Midbrain (tissue), 1 donor: ENCODE measurements around the gene SCARB2.
A peak's percentile ranks its signal among the peaks of the same experiment; 100 is the strongest.

Source experiments
- DNase-seq: peaks from one replicate; lab custom pipeline; 2025; lab: John Stamatoyannopoulos, UW

Gene SCARB2

DNA sequence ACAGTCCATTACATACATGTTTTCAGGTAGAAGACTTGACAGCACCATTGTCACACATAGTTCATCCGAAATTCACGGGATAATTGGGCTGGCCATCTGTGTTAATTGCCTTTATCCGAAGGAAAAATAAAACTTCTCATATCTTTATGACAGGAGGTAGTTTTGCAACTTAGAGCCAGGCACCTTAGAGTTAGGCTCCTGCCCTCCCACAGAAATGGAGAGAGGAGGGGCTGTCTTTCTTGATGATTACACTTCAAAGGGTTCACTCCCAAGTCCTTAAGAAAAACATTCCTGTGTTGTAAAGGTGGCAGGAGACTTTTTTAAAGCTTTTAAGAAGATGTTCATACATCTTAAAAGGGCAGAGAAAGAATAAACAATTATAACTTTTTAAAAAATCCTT, 10.5 kb upstream of the SCARB2 start:
- DNase-seq, result no peak

DNA sequence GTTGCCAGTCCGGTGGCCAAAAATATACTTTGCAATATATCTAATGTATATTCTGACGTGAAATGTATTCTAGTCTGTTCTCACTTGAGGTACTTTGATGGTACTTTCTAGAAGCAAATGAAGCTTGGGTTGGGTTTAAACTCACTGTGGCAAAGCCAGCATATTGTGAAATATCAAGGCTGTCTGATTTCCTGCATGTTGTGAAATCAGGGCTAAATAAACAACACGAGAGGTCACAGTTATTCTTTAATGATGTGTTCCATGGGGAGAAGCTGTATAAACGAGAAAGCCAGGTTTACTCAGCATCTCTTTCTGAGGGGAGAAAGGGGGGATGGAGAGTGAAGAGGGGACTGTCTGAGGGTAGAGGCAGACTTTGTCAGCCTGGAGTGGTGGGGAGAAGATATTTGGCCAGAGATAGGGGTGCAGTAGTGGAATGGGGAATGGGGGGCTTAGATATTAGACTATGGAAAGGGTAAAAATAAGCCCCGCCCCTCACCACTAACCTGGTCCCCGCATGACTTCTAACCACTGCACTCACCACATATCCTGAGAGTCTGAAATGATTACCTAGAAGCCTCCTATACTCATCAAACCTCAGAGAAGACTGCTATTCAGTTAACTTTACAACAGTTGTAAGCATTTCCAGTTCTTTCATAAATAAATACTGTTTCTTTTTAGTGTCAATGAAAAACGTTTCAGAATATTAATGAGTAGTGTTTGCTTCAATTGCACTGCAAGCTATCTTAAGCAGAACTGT, 5.9 kb upstream of the SCARB2 start:
- DNase-seq, result no peak

DNA sequence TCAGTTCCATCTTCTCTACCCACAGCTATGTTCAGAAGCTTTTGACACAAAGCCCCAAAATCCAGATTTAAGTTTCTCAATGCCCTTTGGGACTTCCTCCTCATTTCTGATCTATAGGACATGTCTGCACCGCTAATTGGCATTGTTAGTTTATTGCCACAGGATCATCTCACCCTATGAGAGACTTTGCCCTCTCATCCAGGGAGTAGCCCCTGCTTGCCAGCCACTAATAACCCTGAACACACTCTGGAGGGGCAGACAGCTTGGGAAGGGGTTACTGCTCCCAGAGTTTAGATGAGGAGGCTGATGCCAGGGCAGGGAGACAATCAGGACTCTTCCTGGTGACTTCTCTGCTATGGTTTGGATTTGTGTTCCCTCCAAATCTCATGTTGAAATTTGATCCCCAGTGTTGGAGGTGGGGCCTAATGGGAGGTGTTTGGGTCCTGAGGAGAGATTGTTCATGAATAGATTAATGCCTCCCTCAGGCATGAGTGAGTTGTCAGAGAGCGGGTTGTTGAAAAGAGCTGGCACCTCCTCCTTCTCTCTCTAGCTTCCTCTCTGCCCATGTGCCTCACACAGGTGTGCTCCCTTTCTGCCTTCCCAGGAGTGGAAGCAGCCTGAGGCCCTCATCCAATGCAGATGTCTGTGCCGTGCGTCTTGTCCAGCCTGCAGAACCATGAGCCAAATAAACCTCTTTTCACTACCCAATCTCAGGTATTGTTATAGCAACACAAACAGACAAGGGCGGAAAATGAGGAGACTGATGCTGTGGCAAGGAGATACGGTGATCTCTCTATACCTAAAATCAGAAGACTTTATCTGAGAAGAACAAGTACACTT, 3.6 kb upstream of the SCARB2 start:
- no peak for DNase-seq

DNA sequence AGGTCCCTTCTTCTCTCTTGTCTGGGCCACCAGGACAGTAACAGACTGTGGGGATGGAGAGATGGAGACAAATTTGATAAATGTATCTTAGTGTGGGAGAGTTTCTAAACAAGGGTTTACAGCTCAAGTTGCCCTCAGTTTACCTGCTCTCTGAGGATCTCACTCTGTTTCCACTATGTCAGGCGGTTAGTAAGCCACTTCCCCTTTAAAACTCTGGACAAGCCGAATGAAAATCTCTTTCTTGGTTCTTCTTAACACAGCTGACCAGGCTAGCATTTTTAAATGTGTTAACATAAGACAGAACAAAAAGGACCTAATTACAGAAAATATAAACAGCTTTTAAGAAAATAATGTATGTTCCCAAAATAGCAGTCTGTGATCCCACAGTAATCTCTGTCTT, 2.9 kb upstream of the SCARB2 start:
- DNase-seq, result no peak

DNA sequence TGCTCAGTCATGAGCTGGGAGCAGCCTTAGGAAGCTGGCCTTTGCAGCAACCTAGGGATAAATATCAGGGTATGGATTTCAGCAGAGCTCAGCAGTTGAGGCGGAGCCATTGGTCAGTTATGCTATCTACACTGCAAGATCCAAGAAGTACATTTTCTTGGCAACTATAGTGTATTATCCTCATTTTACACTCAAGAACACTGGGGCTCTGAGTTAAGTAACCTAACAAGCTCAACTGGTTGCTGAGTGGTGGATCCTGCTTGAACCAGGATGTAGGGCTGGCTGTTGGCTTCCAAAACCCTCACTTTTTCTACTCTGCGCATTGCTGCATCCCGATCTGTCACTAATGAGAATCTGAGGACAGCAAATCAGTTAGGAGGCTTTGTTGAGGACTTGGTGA, 1.5 kb upstream of the SCARB2 start:
- DNase-seq, result no peak

DNA sequence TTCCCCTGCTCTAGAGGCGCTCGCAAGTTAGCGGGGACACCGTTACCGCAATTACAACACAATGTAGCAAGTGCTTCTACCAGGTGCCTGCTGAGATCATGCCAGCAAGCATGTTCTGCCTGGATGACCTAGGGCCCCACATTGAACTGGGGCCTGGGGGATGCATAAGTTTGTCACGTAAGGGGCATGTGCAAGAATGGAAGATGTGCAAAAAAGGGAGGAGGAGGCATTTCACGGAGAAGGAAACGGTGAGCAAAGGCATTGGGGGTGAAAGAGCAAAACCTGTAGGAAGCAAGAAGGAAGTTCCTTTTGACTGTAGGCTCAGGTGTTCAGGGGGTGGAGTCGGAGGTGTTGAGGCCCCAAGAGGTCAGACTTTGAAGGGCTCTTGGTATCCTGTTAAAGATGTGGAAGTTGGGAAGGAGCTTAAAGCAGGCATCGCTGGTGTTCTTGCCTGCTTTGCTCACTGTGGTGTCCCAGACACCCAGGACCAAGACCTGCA, 602 bp upstream of the SCARB2 start:
- DNase-seq, result no peak

DNA sequence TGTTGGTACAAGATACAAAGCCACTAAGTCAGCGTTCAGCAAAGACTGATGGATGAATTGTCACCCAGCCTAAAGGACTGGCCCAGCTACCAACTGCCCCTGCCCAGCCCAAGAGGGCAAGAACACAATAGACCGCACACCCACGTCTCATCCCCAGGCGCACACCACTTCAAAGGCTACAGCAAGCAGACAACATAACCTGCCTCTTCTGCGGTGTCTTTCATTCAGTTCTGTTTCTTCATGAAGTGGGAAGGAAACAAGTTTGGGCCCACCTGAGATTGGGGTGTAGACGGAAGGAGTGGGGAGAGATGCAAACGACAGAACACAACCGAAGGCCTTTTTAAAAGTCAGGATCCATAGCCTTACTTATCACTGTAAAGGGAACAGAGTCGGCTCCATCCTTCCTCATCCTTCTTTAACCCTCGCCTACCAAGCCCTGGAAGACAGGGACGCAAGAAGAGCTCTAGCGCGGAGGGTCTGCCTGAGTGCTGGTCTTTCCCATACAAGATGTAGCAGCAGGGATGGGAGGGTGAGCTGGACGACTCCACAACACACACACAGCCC, 691 bp downstream of the SCARB2 start:
- DNase-seq, result peak; percentile 66

DNA sequence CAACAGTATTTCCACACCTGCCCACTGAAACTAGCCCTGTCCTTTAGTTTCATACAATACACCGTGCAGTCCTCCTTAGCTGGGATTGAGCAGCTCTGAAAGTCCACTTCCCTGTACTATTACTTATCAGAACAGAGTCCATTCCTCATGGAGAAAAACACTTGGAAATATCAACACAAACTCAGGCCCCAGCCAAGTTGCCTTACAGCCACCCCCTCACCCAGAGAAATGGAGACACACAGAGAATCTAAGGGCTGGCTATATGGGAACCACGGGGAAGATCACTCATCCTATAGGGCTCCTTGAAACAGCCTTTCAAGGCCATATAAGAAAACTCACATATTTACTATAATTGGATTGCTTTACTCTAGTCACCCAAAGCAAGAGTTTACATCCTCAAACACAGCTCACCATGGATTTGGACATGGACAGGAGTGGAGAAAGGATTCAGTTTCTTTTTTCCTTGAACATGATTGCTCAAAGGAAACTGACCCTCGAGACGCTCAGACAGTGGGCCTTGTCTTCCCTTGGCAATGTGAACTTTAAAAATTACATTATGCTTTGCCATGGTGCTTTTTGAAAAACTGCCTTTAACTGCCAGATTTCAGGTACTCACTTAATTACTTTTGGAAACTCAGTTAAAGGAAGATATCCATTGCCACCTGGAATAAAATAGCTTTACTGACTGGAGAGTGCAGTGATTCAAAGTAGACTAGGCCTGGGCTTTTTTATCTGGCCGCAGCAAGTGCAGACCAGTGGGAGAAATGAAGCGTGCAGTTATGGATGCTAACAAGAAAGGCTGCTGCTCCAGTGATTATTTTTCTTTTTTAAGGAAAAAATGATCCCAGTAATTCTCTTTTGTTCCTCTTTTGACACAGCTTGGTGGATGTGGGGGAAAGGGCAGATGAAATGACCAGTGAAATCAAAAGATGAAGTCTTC, 1.6 kb downstream of the SCARB2 start:
- DNase-seq, result peak; percentile 44

DNA sequence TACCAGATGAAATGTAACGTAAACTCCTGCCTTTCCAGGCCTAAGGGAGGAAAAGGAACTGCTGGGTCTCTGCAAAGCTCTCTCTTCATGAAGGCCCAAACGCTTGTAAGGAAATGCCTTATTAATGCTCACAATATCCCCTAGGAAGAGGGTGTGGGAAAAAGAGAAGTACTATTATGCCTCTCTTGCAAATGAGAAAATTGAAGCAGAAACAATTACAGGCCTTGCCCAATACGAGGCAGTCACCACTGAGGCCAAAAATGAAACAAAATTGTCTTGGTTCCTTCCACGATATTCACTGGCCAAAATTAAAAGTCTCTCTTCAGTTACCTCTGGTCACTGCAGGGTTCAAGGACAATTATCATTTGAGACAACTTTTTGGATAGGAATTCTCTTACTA, 3.2 kb downstream of the SCARB2 start:
- peak; percentile 21 for DNase-seq

DNA sequence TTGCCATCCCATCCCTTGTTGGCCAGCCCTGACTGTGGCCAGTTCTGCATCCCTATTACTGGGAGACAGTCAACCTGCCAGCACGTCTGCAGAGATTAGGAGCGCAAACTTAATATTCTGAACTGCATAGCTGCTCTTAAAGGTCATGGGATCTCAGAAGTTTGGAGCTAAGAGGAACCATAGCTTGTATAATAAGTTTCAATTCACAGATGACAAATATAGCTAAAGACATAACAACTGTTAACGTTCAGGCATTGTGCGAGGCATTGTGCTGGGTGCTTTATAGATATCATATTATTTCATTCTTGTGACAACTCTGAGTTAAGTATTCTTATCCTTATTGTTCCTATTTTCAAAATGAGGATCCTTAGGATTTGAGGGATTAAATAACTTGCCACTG, 3.7 kb downstream of the SCARB2 start:
- no peak for DNase-seq

DNA sequence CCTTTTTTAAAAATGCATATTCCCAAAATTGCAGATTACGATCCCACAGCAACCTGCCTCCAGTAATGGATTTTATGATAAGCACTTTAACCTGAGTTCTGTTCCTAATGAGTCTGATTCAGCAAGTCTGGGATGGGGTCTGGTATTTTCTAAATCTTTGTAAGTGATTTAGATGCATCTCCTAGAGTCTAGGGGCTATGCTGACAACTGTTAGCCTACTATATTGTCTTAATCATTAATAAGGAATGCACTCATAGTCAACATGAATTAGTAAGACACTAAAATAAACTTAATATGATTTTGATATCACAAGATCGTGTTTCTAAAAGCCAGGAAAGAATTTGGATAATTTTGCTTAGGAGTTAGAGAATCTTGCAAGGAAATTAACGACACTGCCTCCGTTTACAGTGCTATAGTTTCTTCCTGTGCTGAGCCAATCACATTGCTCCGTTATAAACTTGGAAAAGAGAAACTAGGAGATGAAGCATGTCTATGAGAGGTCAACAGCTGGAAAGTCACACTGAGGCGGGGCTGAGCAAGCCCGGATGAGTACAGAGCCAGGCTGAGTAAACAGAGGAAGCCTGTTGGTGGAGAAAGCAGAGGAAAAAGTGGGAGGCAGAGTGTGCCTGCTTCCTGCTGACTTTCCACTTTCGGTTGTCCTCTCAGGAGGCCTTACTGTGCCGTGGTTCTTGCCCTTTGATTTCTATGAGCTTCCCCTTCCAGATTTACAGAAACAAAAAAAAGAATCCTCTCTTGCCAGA, 5.4 kb downstream of the SCARB2 start:
- peak; percentile 80 for DNase-seq

DNA sequence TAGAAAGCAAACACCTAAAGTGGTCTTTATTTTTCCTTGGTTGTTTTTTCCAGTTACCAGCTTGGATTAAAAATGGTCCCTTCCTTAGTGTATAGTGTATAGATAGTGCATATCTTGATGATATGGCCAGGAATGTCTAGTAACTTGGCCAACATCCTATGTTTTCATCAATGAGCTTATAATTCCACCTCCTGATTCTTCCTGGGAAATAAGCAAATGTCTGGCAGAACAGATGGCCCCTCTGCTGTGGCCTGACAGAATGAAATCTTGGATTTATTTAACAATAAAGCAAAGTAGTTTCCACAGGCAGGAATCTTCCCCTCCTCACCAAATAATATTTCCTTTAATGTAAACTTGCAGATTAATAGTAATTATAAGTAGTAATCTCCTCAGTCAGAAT, 6.1 kb downstream of the SCARB2 start:
- DNase-seq, result no peak

DNA sequence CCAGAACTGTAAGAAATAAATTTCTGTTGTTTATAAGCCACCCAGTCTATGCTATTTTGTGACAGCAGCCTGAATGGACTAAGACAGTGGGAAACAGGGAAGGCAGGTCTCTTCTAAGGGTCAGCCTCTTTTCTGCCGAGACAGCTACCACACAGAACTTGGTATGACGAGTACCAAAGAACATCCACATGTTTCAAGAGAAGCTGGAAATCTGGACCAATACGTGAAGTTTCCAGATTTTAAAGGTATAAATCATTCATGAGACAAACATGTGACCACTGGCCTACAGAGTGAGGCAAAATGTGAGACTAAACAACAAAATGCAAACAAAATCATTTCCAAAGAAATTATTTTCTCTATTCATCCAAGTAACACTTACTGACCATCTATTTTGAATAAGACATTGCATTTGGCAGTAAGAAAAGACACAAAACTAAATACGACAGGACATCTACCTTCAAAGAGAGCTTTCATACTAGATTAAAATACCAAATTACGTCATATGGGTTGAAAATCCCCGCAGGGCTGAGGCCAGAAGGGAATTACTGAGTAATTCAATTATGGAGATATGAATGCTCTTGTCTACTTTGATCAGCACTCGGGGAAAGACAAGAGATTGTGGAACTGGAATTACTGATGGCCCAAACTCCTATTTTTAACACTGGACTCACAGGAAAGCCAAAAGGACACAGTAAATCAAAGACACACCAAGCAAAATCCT, 7.2 kb downstream of the SCARB2 start:
- DNase-seq, result peak; percentile 17

DNA sequence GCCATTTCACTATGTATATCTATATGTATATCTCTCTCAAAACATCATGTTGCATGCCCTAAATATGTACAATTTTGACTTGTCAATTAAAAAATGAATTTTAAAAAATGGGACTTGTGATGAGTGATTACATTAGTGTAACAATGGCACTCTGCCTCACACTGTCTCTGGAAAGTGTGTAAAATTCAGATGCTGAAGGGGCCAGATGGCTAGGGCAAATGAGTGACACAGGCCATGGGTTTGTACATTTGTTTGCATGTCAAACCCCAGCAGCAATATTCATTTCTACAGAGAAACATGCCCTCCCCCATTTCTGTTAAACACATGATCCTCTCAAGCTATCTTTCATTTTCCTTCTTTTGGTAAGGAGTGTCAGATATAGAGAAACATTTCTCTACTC, 8.1 kb downstream of the SCARB2 start:
- no peak for DNase-seq

DNA sequence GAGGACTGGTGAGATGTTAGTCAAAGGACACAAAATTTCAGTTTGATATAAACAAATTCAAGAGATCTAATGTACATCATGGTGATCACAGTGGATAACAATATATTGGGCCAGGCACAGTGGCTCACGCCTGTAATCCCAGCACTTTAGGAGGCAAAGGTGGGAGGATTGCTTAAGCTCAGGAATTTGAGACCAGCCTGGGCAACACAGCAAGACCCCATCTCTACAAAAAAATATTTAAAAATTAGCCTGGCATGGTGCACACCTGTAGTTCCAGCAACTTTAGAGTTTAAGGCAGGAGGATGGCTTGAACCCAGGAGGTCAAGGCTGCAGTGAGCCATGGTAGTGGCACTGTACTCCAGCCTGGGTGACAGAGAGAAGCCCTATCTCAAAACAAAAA, 8.7 kb downstream of the SCARB2 start:
- DNase-seq, result no peak

DNA sequence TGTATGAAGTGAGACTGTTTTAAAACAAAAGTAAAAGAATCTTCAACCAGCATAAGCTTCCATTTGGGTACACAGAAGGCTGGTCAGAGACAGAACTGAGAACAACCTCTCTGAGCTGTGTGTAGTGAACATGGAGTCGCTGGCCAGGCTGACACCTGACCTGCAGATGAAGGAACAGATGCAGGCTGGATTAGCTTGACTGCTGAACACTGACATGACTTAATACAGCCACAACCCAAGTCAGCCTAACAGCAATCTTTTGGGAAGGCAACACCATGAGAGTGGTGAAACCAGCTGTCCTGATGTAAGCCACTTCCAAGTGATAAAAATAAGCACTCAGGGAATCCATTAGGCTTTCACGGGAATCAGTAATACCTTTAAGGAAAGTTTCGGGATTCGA, 10.1 kb downstream of the SCARB2 start:
- DNase-seq, result no peak

DNA sequence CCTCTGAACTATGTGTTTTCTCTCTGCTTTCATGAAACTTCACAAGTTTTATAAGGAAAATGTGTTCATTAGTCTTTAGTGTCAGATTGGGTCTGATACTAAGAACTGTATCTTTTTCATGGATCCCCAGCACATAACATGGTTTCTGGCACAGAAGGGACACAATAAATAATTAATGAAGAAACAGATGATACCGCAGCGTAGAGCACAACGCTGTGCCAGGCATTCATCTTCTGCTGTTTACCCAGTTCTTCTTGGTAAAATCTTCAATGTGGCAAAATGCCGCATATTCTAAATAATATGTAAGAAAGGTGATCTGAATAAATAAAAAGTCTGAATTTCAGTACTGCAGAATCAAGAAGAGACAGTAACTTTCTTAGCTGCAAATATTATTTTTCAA, 12.3 kb downstream of the SCARB2 start:
- DNase-seq, result no peak

DNA sequence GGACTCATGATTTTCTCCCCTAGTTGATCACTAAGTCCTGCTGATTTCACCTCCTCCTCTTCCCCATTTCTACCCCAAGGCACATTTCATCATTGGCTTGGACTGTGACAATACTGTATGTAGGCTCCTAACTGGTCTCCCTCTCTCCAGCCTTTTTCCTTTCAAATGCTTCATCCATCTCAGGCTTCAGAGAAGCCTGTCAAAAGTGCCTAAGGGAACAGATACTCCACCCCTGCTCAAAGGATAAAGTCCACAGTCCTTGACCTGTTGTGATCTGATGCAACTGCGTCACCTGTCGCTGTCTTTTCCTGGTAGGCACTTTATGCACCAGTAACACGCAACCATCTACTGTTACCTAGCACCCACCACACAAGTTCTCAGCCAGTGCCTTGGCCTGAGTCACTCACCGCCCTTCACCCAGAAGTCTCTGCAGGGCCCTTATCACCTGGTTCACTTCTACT, 12.8 kb downstream of the SCARB2 start:
- no peak for DNase-seq

DNA sequence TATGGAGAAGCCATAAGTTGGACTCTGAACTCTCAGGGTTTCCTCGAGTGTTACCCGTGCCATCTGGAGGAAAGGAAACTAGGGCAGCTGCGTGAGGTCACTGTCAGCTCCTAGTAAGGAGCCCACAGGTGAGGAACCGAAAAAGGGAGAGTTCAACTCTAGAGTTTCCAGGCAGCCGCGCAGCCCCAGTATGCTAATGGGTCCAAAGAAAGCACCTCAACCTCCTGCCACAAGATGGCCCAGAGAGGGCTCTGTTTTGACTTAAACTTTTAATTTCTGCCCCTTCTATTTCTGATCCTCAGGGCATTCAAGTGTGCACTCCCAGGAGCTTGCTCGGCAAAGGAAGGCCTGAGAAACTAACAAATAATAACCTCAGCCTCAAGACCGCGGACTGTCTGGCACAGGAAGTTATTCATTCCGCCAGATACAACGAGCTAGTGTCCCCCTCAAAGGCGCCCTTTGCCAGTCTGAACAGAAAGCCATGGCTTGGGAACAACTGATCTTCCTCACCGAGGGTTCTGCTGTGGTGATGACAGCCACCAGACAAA, 13.9 kb downstream of the SCARB2 start:
- peak; percentile 79 for DNase-seq
